Lower lobe of right lung (tissue), 2 donors: ENCODE data around the gene HCN2. TPM values are rescaled to one million over a fixed set of nuclear protein-coding genes. Genes with fewer than 3 reads are reported as not detected.

Source experiments
- ATAC-seq, 2 donors: fragments of 200-7000 bp; cut with Tn5 transposase; one replicate each; pipeline ENCODE4 v1.9.1; 2020 to 2022; ENCODE audit warnings: mild to moderate bottlenecking in 2 of 2, moderate library complexity in 2 of 2
- DNase-seq: peaks from one replicate; pipeline ENCODE4 v3.0.0-alpha.2; 2020
- H3K27ac ChIP-seq: fragments of 200-600 bp; one replicate; pipeline ENCODE4 v1.8.0; 2022
- H3K27me3 ChIP-seq: fragments of 200-600 bp; one replicate; pipeline ENCODE4 v1.8.0; 2022; ENCODE audit warnings: low read depth
- H3K36me3 ChIP-seq: fragments of 200-600 bp; one replicate; pipeline ENCODE4 v1.8.0; 2022; ENCODE audit warnings: mild to moderate bottlenecking
- H3K4me1 ChIP-seq: fragments of 200-600 bp; one replicate; pipeline ENCODE4 v1.8.0; 2022
- H3K4me3 ChIP-seq: fragments of 200-600 bp; one replicate; pipeline ENCODE4 v1.8.0; 2022; ENCODE audit warnings: mild to moderate bottlenecking
- H3K9me3 ChIP-seq: fragments of 200-600 bp; one replicate; pipeline ENCODE4 v1.8.0; 2022
- CTCF ChIP-seq: fragments of 200-600 bp; IDR thresholded peaks from one replicate; pipeline ENCODE4 v1.8.0; 2022; ENCODE audit warnings: antibody characterized with exemption, mild to moderate bottlenecking
- intact Hi-C: fragments of 100-400 bp; cut with DNase I; formaldehyde crosslinking; loops from one replicate; pipeline ENCODE4 v1.11.0; 2022
- total RNA-seq: library from RNA; stranded (reverse); fragmentation: NEBNext Ultra II Directional; extraction: Animal tissue kit (Norgen Biotek cat#: 25700); gene quantifications from one replicate; pipeline ENCODE4 v1.2.1, GENCODE V29; 2021
- donor health status: DM: no; HTN: yes; CAD: no; lungs with severe emphysema.

Gene HCN2
- total RNA-seq, 1 donor from 2014 or later = 0.24 TPM

GRCh38 chr19:633068-633785 lies 43.5 kb downstream of the HCN2 start, which contains the start of gene POLRMT:
Gene POLRMT (minus strand): TSS chr19:633537. CDS start chr19:633512, 25 bp downstream.
- peaks cover 20% of the 10 kb centered on the region for H3K4me1 ChIP-seq
- intact Hi-C loops = no loop called here
- H3K4me3 ChIP-seq = peak within 1 kb of the TSS; percentile 91

DNA sequence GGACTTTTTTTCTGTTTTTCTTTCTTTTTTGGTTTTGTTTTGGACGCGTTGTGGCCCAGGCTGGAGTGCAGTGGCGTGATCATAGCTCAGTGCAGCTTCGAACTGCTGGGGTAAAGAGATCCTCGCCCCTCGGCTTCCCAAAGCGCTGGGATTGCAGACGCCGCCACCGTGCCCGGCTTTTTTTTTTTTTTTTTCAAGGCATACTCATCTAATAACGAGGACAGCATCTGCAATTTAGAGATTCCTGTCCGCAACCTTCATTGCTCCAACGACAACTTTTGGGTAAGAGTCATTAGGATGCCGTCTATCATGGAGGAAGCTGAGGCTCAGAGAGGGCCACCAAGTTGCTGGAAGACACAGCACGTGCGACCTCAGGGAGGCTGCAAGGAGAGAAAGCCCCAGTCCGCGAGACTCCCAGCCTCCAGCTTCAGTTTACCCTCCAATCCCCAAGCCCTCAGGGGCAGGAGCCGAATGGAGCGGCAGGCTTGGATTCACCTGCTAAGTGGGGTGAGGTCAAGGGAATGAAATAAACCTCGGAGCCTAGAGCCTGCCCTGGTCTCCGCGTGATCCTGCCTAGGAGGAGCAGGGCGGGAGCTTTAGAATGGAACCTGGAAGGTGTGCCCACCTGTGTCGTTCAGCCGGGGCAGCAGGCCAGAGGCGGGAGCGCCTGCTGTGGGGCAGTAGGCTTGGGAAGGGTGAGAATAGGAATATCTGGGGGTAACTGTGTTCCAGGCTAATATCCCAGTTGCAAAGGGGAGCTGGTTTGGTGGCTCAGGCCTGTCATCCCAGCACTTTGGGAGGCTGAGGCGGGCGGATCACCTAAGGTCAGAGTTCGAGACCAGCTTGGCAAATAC lies 44.3 kb downstream of the HCN2 start:
- TF ChIP-seq CTCF = no peak
- Histone ChIP-seq H3K27ac (peak overlapping the region; percentile 73), H3K27me3 (no peaks in the 10 kb centered on the region), H3K9me3 (no peaks in the 10 kb centered on the region), H3K4me1 (peaks cover 26% of the 10 kb centered on the region), H3K36me3 (peaks cover 20% of the 10 kb centered on the region), H3K4me3 (peak overlapping the region; percentile 91)
- DNase-seq = no peak
- peak in 1 of 2 donors; percentile 2 for ATAC-seq
- intact Hi-C loops = no loop called here

More at GRCh38 chr19:633068-633785, 43.5 kb downstream of the HCN2 start, which contains the start of gene POLRMT:
- Histone ChIP-seq H3K27me3 (no peaks in the 10 kb centered on the region), H3K36me3 (peaks cover 28% of the 10 kb centered on the region), H3K9me3 (no peaks in the 10 kb centered on the region), H3K27ac (peak within 1 kb of the TSS; percentile 73)
- TF ChIP-seq CTCF = no peak
- peak; percentile 97 to 98 for ATAC-seq
- DNase-seq = peak; percentile 99

- DNase-seq (no peak), ATAC-seq (peak in 1 of 2 donors; percentile 1)
- Histone ChIP-seq H3K9me3 (no peaks in the 10 kb centered on the region), H3K4me3 (peak overlapping the region; percentile 91), H3K27ac (no peak overlapping the region), H3K4me1 (peaks cover 31% of the 10 kb centered on the region), H3K36me3 (peaks cover 9% of the 10 kb centered on the region), H3K27me3 (no peaks in the 10 kb centered on the region)
- intact Hi-C loops = no loop called here
- TF ChIP-seq CTCF = no peak
Measured at GRCh38 chr19:634975-635652, 45.4 kb downstream of the HCN2 start.

GRCh38 chr19:638906-639252 lies 49.2 kb downstream of the HCN2 start:
- DNase-seq = no peak
- Histone ChIP-seq H3K27me3 (no peaks in the 10 kb centered on the region), H3K4me3 (peak overlapping the region; percentile 50), H3K4me1 (peaks cover 24% of the 10 kb centered on the region), H3K36me3 (no peaks in the 10 kb centered on the region), H3K27ac (no peak overlapping the region), H3K9me3 (no peaks in the 10 kb centered on the region)
- no peak for TF ChIP-seq CTCF
- intact Hi-C loops = no loop called here
- no peak for ATAC-seq
